NCI-H2196 (cell line): ENCODE measurements around the gene GPAT2.
"Not testable (repeated sequence)": the region's sequence is repeated elsewhere in the genome, so short reads cannot be mapped to it uniquely, and the experiment has no call there.

Experiments used
- DNase-seq: peaks from one replicate; lab custom pipeline; 2025; ENCODE audit not compliant: unreplicated experiment; lab: John Stamatoyannopoulos, UW

GPAT2 gene, protein sequence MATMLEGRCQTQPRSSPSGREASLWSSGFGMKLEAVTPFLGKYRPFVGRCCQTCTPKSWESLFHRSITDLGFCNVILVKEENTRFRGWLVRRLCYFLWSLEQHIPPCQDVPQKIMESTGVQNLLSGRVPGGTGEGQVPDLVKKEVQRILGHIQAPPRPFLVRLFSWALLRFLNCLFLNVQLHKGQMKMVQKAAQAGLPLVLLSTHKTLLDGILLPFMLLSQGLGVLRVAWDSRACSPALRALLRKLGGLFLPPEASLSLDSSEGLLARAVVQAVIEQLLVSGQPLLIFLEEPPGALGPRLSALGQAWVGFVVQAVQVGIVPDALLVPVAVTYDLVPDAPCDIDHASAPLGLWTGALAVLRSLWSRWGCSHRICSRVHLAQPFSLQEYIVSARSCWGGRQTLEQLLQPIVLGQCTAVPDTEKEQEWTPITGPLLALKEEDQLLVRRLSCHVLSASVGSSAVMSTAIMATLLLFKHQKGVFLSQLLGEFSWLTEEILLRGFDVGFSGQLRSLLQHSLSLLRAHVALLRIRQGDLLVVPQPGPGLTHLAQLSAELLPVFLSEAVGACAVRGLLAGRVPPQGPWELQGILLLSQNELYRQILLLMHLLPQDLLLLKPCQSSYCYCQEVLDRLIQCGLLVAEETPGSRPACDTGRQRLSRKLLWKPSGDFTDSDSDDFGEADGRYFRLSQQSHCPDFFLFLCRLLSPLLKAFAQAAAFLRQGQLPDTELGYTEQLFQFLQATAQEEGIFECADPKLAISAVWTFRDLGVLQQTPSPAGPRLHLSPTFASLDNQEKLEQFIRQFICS

DNA sequence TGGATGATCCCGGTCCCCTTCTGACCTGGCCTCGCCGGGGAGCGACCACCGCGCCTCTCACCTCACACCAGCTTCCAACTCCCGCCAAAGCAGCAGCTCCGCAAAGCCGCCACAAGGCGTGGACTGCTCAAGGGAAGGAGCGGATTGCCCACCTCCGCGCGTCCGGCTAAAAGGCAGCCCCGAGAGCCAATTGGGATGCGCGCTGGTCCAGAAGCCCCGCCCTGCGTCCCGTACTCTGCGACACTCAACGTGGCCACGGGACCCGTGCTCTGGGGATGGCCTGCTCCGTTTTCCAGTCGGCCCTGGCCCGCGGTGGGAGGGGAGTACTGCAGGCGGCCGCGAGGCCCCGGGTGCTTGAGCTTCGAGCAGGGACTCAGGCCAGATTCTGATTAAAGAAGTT, at the start of gene GPAT2:
Gene GPAT2, minus strand, starts transcription at position 125 of the 400 bp plus-strand sequence. CDS start 2,557 bp downstream, outside the sequence.
- not testable (repeated sequence) for DNase-seq

DNA sequence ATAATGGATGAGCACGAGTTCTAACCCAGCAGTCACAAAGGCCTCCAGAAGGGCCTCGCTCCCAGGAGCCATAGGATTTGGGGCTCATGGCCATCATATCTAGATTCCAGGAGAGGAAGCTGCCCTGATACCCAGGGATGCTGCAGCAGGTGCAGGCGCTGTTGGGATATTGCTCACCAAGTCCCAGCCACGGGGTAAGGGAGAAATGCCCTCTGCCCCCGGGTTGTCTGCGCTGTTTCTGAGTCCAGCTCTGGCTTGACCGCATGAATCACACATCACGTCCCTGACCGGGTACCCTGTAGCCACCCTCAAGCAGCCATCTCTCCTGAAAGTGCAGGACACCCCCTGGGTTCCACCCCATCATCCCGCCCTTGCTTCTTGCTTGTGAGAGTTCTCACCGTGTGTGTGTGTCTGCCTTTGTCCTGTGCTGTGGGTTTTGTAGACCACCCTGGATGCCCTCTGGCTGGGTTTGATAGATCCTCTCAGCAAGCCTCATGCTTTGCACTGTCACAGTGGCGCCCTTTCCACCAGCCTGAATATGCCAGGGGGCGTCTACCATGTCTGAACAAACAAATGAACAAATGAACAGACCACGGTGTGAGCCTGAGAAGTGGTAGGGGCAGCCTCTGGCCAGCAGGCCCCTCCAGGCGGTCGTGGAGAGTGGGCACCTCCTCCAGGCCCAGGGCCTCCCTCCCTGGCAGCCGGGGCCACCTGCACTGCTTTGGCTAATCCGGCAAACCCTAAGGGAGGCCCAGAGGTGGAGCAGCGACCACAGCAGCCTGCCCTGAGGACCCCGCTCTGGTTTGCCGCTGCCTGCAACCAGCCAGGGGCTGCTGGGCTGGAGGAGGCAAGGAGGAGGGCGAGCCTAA, 49.5 kb upstream of the GPAT2 start:
- no peak for DNase-seq

DNA sequence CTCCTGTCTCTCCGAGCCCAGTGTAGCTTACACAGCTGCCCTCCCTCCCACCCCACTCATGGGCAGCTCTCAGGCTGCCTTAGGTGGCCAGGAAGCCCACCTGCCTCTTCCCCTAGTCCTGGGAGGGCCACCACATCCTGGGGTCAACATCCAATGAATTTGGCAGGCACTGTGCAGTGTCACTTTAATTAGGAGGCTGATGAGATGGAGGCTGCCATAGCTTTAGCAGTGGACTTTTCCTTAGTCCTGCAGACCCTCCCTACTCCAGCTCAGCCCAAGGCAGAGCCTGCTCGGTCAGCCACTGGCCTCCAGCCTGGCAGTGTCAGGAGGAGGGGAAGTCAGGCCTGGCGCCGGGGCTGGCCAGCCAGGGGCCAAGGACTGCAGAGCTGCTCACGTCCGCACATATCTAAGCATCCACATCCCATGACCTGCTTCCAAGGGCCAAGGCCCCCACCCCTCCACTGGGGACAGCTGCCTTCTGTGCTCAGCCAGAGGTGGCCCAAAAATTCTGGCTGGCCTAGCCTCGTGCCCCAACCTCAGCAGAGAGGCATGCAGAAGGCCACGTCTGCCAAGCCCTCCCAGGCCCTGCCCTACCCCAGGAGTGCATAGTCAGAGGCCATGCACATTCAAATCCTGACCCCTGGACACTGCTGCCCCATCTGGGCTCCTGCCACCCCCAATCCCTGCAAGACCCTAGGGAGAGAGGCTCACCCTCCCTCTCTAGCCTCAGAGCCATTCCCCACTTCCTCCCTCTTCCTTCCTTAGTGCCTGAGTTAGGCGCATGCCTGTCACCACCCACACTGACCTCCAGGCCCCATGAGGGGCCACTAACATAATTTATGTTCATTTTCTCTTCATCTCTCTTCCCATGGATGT, 48.6 kb upstream of the GPAT2 start:
- no peak for DNase-seq

DNA sequence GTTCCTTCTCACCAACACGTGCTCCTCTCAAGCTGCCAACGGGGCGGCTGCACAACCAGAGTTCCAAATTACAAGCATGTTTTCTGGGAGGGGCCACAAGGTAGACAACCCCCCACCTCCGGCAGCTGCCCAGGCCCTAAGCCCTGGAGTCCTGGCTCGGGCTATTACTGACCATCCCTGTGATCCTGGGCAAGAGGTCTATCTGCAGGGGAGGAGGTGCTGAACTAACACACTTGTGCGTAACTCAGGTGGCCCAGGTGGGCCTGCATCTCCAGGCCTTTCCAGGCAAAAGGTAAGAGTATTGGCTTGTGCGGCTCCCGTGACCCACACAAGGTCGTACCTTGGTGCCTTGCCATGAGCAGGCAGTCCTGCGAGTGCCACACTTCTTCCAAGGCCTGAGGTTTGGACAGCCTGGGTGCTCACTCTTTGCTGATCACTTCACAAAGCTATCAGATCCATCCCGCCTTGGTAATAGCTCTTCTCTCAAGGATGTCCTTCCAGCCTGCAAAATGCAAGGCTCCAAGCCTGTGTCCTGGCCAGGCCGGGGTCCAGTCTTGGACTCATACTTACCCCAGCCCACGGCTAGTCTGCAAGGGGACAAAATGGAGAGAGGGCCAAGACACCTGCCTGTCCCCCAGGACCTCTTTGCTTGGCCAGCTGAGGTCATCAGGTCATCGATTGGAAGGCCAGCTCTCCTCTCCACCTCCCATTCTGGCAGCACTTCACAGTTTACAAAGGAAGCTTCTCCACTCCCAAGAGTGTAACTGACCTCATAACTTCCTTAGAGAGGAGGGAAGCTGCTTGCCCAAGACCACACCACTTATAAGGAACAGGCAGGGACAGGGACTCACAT, 47.7 kb upstream of the GPAT2 start:
- DNase-seq = no peak

DNA sequence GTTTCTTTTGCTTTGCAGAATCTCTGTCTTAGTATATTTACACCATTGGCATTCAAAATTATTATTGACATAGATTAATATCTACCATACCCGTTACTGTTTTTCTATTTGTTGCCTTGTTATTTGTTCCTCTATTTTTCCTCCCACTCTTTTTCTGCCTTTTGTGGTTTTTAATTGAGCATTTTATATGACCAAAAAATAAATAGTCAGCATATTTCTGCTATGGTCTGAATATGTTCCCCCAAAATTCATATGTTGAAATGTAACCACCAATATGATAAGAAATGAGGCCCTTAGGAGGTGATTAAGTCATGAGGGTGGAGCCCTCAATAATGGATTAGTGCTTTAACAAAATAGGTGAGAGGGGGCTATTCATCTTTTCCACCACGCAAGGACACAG, 46.3 kb upstream of the GPAT2 start:
- DNase-seq = no peak

DNA sequence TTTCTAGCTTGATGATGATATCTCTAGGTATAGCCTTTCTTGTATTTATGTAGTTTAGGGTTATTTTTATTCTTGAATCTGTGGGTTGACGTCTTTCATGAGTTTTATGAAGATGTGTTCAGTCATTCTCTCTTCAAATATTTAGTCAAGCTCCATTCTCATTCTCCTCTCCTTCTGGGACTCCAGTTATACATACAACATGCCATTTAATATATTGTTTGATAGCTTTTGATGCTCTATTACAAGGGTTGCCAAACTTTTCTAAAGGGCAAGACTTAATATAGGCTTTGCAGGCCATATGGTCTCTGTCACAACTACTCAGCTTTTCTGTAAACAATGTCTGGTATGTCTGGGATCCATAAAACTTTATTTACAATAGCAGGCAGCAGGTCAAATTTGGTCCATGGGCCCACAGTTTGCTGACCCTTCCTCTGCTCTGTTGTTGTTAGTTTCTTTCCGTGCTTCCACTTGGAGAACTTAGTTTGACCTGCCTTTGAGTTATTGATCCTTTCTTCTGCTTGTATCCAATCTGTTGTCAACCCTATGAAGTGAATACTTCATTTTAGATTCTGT, 40.6 kb upstream of the GPAT2 start:
- no peak for DNase-seq

DNA sequence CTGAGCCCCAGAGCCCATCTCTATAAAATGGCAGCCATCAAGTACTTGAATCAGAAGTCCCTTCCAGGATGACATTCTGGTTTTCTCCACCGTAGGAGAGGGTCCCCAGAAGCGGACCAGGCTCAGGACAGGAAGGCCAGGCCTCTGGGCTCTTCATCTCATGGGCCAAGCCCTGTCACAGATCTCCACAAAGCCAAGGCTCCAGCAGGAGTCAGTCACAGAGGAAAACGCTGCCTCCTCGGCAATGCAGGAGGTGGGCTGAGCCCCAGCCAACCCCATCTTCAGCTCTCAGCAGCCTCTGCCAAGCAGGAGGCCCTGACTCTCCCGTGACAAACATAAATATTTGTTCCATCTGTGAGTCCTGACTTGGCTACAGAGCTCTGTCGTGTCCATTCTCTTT, 39.4 kb upstream of the GPAT2 start:
- no peak for DNase-seq

DNA sequence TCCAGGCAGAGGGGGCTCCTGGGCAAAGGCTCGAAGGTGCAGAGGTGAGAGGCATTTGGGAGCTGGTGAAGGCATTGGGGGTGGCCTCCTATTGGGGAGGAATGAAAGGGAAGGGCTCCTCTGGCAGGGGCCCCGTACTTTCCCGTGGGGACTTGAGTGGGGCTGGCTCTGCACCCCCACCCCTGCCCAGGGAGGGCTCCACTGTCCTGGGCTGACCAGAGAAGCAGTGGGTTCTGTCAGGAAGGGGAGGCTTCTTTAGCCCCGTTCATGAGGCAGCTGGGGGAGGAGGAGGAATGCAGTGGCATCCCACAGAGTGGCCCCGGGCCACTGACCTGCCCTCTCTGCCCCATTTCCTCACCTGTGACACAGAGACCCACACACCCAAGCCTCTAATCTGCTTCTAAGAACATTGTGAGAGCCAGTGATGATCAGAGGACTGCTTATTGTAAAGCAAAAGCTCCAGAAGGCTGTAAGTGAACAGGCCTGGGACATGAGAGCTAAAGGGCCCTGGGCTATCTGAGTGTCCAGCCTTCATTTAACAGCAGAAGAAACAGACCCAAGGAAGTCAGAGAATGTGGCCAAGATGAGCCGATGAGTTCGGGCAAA, 38.6 kb upstream of the GPAT2 start:
- no peak for DNase-seq

DNA sequence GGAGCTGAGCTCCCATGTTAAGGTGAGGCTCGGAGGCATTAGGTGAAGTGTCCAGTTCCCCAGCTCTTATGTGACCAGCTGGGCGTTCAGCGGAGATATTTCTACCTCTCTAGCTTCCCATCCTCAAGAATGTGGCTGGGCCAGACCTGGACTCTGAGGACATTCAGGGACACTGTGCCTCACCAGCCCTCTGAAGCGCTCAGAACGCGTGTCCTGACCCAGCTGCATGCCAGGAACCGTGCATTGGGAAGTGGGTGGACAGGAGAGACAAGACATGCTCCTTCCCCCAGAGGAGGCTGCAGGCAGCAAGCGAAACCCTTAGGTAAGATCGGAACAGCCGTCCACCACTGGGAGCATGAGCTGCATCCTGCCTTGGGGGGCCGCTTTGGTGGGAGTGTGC, 38.0 kb upstream of the GPAT2 start:
- no peak for DNase-seq

DNA sequence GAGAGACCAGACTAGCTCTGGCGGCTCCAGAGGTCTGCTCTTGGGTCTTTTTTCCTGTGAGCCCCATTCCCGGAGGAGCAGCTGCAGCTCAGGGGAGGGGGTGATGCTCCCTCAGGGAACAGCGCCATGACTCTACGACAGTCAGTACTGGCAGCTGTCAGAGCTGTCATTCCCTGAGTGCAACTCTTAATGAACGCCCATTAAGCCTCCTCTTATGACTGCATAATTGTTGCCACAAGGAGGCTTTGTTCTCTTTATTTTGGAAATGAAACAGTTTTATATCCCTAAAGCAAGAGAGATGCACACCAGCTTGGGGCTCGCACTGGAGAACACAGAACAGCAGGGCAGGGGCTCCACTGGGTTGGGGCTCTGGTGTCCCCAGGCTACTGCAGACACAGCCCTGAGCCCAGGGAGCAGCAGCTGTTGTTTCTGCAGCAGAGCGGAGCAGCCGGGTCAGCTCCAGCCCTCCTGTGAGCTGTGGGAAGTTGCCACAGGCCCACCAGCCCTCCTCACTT, 37.3 kb upstream of the GPAT2 start:
- DNase-seq = not testable (repeated sequence)

DNA sequence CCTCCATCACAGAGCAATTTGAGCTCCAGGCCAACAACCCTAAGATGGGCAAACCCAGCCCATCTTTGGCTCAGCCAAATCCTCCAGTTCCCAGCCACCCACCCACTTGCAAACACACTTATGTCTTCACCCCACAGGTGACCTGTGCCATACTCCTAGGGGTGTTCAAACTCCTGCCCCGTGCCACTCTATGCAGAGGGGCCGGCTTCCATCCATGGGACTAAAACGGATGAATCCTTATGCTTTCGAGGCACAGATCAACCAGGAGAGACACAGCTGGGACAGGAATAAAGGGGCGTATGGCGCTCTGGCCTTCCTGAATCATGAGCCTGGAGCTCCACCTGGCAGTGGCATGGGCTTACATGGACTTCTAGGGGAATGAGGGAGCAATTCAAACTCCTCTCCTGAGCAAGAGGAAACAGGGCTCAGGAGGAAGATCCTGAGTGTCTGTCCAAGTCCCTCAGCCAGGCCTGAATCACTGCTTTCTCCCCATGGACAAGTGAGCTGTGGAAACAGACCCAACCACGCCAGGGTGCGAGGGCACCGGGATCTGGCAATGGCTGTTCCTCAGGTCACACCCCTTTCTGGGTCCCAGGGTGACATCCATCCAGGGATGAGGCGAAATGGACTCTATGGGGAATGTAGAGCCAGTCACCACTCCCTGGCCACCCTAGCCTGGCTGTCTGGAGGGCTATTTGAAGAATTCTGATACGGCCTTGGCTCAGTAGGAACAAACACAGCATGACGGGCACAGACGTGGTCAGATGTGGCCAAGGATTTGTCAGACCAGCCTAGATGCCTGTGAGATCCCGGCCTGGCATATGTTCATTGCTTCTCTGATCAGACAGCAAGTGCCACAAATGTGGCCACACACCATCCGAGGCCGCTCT, 36.6 kb upstream of the GPAT2 start:
- DNase-seq = not testable (repeated sequence)

DNA sequence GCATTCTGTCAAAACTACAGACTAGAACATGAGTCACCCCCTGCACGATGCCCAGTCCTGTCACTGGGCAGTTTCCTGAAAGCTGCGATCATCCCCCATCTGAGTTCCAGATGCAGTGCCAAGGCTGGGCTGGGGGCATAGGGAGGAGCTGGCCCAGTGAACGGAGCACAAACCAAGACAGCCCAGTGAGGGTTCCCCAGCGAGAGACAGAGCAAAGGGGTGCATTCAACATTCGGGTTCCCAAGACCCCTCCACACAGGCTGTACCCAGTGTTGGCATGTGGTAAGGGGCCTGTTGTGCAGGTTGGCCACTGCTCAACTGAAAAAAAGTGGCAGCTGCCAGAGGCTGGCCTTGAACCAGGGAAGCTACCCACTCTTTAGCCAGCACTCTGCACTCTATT, 35.6 kb upstream of the GPAT2 start:
- DNase-seq = not testable (repeated sequence)

DNA sequence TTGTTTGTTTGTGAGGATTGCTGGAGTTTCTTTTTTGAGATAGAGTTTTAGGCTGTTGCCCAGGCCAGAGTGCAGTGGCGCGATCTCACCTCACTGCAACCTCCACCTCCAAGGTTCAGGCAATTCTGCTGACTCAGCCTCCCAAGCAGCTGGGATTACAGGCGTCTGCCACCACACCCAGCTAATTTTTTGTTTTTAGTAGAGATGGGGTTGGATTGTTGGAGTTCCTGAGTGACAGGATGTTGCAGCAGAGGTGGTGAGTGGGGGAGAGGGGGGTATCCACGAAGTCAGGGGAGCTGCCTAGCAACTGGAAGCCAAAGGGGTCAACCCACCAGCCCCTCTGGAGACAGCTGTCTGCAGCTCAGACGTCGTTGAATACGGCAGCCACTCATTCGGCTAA, 35.2 kb upstream of the GPAT2 start:
- DNase-seq = not testable (repeated sequence)

DNA sequence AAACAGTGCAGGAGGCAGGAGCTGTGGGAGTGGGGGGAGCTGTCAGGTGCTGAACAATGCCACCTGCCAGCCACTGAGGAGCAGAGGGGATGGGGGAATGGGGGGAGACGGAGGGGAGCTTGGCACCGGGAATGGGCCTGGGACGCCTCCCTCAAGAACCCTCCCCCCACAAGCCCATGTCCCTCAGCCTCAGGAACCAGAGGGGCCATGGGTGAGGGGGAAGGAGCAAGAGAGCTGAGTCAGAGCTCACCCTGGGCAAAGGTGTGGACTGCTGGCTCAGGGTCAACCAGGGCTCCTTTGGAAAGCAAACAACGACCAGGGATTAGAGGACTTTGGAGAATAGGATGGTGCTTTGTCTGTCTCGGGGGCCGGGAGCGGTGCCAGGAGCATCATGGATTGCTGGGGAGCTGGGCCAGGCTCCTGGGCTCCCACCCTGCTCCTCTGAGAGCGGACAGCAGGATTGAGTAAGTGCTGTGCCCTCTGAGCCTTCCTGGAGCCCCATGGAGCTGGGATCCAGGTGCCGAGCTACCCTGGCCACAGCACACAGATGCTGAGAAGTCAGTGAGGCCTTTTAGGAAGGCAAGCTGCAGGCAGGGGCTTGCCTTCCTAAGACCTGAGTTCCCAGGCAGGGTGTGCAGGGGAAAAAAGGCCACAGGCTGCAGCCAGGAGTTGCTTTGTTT, 33.3 kb upstream of the GPAT2 start:
- DNase-seq = not testable (repeated sequence)

DNA sequence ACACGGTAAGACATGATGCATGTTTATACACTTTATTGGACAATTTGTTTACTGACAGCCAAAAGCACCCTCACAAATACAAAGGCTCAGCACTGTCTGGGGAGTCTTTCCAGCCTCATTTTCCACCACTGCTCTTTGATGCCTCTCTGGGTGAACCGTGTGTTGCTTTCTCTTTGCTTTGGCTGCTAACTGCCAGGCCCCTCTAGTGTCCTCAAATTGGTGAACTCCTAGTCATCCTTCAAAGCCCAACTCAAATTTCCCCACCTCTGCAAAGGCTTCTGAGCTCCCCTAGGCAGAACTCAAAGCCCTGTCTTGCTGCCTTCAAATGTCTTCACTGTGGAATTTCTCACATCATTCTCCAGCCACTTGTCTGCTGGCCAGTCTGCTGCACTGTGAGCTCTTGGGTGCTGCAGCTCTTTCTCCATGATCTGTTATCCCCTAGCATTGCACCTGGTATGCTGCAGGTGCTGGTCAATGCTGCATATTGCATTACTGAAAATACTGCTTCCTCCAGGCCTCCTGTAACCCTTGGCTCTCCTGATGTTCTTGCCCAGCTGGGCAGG, 32.5 kb upstream of the GPAT2 start:
- not testable (repeated sequence) for DNase-seq

DNA sequence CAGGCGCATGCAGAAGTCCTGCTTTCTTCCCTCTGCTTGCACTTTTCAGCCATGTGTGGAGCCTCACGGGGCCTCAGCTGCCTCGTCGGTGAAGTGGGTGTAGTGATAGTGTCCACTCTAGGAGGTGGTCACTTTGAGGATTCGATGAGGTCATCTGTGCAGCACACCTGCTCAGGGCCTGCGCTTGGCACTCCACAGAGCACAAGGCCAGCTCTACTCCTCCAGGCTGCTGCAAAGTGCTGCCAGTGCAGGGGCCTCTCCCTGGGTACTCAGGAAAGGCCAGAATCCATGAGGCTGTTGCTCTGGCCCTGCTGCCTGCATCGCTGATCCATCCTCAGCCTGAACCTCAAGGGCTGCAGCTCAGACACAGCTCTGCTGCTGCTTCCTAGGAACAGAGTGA, 31.8 kb upstream of the GPAT2 start:
- DNase-seq = not testable (repeated sequence)
